PFSK-1 (cell line): ENCODE measurements around the gene APOBEC3G.

ENCODE experiments used
- POLR2AphosphoS5 ChIP-seq: IDR thresholded peaks from 2 replicates; pipeline ENCODE4 v1.6.1; 2012; ENCODE audit warnings: low read depth, mild to moderate bottlenecking, control low read depth, low read length, moderate library complexity
- SIN3A ChIP-seq: IDR thresholded peaks from 2 replicates; pipeline ENCODE4 v1.6.1; 2012; ENCODE audit warnings: mild to moderate bottlenecking, low read length, moderate library complexity, borderline replicate concordance; ENCODE audit not compliant: insufficient read depth
- TAF1 ChIP-seq: IDR thresholded peaks from 2 replicates; pipeline ENCODE4 v1.6.1; 2012; ENCODE audit warnings: low read length, control low read depth, borderline replicate concordance; ENCODE audit not compliant: insufficient read depth
- TF ChIP-seq, protein P1 (sequence below), 2 experiments: IDR thresholded peaks; 2 replicates each; pipeline versions ENCODE4 v1.6.1 to v1.8.0; 2011 to 2012; ENCODE audit warnings: low read depth in 2 of 2, low read length in 2 of 2, control low read depth in 1 of 2, inconsistent platforms in 1 of 2, mild to moderate bottlenecking in 1 of 2, moderate library complexity in 1 of 2; ENCODE audit not compliant: insufficient read depth in 1 of 2

DNA sequence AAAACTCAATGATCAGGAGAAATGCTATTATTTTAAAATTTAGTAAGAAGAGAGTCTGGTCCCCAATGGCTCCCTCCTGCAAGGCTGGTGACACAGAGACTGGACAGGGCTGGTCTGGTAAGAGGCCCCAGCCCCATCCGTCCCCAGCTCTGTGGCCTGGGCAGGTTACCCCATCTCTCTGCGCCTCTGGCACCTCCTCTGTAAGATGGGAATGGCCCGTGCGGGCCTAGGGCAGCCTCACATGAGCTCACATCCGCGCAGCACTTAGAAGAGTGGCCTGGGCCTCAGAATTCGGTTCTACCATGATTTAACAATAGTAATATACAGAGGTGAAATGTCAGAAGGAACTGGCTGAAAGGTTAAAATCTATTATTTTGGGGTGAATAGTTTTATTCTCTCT lies 35.2 kb upstream of the APOBEC3G start:
- TF ChIP-seq, protein P1, sequence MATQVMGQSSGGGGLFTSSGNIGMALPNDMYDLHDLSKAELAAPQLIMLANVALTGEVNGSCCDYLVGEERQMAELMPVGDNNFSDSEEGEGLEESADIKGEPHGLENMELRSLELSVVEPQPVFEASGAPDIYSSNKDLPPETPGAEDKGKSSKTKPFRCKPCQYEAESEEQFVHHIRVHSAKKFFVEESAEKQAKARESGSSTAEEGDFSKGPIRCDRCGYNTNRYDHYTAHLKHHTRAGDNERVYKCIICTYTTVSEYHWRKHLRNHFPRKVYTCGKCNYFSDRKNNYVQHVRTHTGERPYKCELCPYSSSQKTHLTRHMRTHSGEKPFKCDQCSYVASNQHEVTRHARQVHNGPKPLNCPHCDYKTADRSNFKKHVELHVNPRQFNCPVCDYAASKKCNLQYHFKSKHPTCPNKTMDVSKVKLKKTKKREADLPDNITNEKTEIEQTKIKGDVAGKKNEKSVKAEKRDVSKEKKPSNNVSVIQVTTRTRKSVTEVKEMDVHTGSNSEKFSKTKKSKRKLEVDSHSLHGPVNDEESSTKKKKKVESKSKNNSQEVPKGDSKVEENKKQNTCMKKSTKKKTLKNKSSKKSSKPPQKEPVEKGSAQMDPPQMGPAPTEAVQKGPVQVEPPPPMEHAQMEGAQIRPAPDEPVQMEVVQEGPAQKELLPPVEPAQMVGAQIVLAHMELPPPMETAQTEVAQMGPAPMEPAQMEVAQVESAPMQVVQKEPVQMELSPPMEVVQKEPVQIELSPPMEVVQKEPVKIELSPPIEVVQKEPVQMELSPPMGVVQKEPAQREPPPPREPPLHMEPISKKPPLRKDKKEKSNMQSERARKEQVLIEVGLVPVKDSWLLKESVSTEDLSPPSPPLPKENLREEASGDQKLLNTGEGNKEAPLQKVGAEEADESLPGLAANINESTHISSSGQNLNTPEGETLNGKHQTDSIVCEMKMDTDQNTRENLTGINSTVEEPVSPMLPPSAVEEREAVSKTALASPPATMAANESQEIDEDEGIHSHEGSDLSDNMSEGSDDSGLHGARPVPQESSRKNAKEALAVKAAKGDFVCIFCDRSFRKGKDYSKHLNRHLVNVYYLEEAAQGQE (IDR thresholded peaks at IDR 0.05; ENCODE audit: insufficient read depth in 1 of 2, low read depth in 2 of 2, low read length in 2 of 2), result no peak
- no peak for TF ChIP-seq POLR2AphosphoS5
- no peak for TF ChIP-seq SIN3A
- TF ChIP-seq TAF1, result no peak
